Panc1 (cell line): Measurements from ENCODE around the gene SV2C. TPM values are rescaled to one million over a fixed set of nuclear protein-coding genes. Genes with fewer than 3 reads are reported as not detected.

Source experiments
- ATAC-seq: fragments of 200-7000 bp; cut with Tn5 transposase; 2 replicates; pipeline ENCODE4 v1.9.1; 2020; ENCODE audit warnings: mild to moderate bottlenecking, moderate library complexity
- BruUV-seq: library from RNA; stranded (reverse); fragments of 400-500 nt; replicated peaks from 2 replicates; lab custom pipeline; 2021; lab: Mats Ljungman, UMichigan
- CTCF ChIA-PET: fragments of 300-600 bp; sonication (Branson Sonifier 250); formaldehyde crosslinking; loops from one replicate; lab custom pipeline; 2022; ENCODE audit warnings: antibody characterized with exemption; lab: Charles Lee
- POLR2A ChIA-PET: fragments of 300-600 bp; sonication (Branson Sonifier 250); formaldehyde crosslinking; loops from one replicate; lab custom pipeline; 2022; ENCODE audit warnings: antibody characterized with exemption; lab: Charles Lee
- DNase-seq: peaks from one replicate; pipeline ENCODE4 v3.0.0-alpha.2; 2010; ENCODE audit warnings: low read depth, low spot score
- H3K27ac ChIP-seq: 2 replicates; pipeline ENCODE4 v1.5.1; 2011; ENCODE audit warnings: mild to moderate bottlenecking, low read length, inconsistent platforms
- H3K27me3 ChIP-seq: fragments of 200-500 bp; sonication (Bioruptor generic); 2 replicates; pipeline ENCODE4 v1.6.0; 2014; ENCODE audit warnings: low read length, inconsistent platforms; ENCODE audit not compliant: control insufficient read depth, insufficient read depth
- H3K36me3 ChIP-seq: fragments of 200-500 bp; sonication (Bioruptor generic); 2 replicates; pipeline ENCODE4 v1.5.1; 2014; ENCODE audit warnings: inconsistent platforms, mild to moderate bottlenecking, low read length, moderate library complexity; ENCODE audit not compliant: control insufficient read depth, insufficient read depth
- H3K4me1 ChIP-seq: 2 replicates; pipeline ENCODE4 v1.5.1; 2011; ENCODE audit warnings: inconsistent platforms, mild to moderate bottlenecking, low read length, moderate library complexity; ENCODE audit not compliant: control insufficient read depth, insufficient read depth
- H3K4me3 ChIP-seq, 2 experiments: 2 replicates each; pipeline ENCODE4 v1.5.1; 2011 to 2012; ENCODE audit warnings: low read depth in 2 of 2, low read length in 2 of 2, mild to moderate bottlenecking in 2 of 2, inconsistent platforms in 1 of 2, moderate library complexity in 1 of 2
- H3K9me3 ChIP-seq: fragments of 200-500 bp; sonication (Bioruptor generic); 2 replicates; pipeline ENCODE4 v1.5.1; 2014; ENCODE audit warnings: low read depth, mild to moderate bottlenecking, inconsistent platforms, low read length, moderate library complexity; ENCODE audit not compliant: control insufficient read depth, insufficient read depth
- POLR2AphosphoS5 ChIP-seq: IDR thresholded peaks from 2 replicates; pipeline ENCODE4 v1.6.1; 2012; ENCODE audit warnings: mild to moderate bottlenecking, low read depth, low read length, moderate library complexity
- REST ChIP-seq, 2 experiments: IDR thresholded peaks; 2 replicates each; pipeline ENCODE4 v1.6.1; 2011 to 2012; ENCODE audit warnings: low read depth in 2 of 2, control low read depth in 1 of 2, low read length in 1 of 2, mild to moderate bottlenecking in 1 of 2, moderate library complexity in 1 of 2; ENCODE audit not compliant: insufficient read depth in 1 of 2
- SIN3A ChIP-seq: IDR thresholded peaks from 2 replicates; pipeline ENCODE4 v1.6.1; 2012; ENCODE audit warnings: low read depth, mild to moderate bottlenecking, low read length, moderate library complexity, borderline replicate concordance; ENCODE audit not compliant: insufficient read depth
- TCF7L2 ChIP-seq: IDR thresholded peaks from 2 replicates; pipeline ENCODE4 v1.6.1; 2011; ENCODE audit warnings: mild to moderate bottlenecking, low read depth, low read length, inconsistent platforms
- in situ Hi-C: cut with HindIII; loops from 2 replicates; pipeline ENCODE4 v1.10.0; 2016; ENCODE audit warnings: low sequenced_read_pairs, low pct_unique_long_range_greater_than_20kb
- intact Hi-C: fragments of 100-400 bp; cut with micrococcal nuclease; formaldehyde crosslinking; loops from one replicate; pipeline ENCODE4 v1.10.0; 2022; ENCODE audit not compliant: unreplicated experiment
- total RNA-seq: library from RNA; stranded (reverse); gene quantifications from one replicate; pipeline ENCODE4 v1.2.1, GENCODE V29; 2021; ENCODE audit not compliant: unreplicated experiment
- TF ChIP-seq, protein P1 (sequence below): fragments of 450-650 bp; IDR thresholded peaks from 2 replicates; pipeline ENCODE4 v1.5.1; 2017; ENCODE audit warnings: mild to moderate bottlenecking

Gene SV2C
- total RNA-seq, 1 experiment from 2014 or later: not detected

DNA sequence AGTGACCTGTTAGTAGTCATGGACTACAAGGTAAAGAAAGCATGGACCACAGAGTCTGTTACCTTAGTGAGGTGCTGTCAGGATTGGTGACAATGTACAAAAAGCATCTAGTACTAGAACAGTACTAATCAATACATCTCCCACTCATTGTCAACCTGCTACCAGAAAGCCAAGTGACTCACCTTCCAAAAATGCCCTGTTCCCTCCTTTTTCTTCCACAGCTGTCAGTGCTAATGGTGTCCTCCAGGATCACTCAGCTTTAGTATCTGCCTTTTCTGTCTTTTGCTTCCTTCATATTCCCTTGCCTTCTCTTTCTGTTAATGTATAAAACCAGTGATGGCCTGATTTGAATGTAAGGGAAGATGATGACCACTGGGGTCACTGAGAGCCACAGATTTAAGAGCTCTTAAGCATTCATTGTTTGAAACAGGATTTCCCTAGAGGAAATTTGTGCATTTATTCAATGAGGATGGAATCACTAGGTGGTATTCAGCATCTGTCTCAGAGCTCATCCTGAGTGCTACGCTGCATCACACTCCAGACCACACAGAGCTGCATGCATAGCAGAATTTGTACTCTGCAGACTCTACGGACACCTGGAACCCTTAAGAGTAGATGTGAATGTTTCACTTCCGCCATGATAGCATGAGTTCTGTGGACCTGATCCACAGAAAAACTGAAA, 71.0 kb downstream of the SV2C start:
- POLR2A ChIA-PET: no interaction called here
- CTCF ChIA-PET: no interaction called here
- Histone ChIP-seq H3K27ac (no peak overlapping the region), H3K4me3 (no peak overlapping the region), H3K4me1 (no peaks in the 10 kb centered on the region), H3K27me3 (peaks cover 3% of the 10 kb centered on the region; the same call in 1 of the 2 replicates), H3K36me3 (no peaks in the 10 kb centered on the region), H3K9me3 (no peaks in the 10 kb centered on the region)
- no TSS peak for BruUV-seq
- in situ Hi-C loops: no loop called here
- no peak for DNase-seq
- no peak for TF ChIP-seq TCF7L2
- TF ChIP-seq SIN3A: no peak
- TF ChIP-seq, protein P1, sequence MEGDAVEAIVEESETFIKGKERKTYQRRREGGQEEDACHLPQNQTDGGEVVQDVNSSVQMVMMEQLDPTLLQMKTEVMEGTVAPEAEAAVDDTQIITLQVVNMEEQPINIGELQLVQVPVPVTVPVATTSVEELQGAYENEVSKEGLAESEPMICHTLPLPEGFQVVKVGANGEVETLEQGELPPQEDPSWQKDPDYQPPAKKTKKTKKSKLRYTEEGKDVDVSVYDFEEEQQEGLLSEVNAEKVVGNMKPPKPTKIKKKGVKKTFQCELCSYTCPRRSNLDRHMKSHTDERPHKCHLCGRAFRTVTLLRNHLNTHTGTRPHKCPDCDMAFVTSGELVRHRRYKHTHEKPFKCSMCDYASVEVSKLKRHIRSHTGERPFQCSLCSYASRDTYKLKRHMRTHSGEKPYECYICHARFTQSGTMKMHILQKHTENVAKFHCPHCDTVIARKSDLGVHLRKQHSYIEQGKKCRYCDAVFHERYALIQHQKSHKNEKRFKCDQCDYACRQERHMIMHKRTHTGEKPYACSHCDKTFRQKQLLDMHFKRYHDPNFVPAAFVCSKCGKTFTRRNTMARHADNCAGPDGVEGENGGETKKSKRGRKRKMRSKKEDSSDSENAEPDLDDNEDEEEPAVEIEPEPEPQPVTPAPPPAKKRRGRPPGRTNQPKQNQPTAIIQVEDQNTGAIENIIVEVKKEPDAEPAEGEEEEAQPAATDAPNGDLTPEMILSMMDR: no peak
- no peak for TF ChIP-seq POLR2AphosphoS5
- no peak for TF ChIP-seq REST (IDR thresholded peaks at IDR 0.05; ENCODE audit: insufficient read depth in 1 of 2, low read depth in 2 of 2, low read length in 1 of 2)
- no peak for ATAC-seq
- intact Hi-C loops: no loop called here

GRCh38 chr5:76155536-76155935, 72.4 kb downstream of the SV2C start:
- TF ChIP-seq TCF7L2 (no peak), POLR2AphosphoS5 (no peak), SIN3A (no peak), REST (IDR thresholded peaks at IDR 0.05; ENCODE audit: insufficient read depth in 1 of 2, low read depth in 2 of 2, low read length in 1 of 2) (no peak)
- TF ChIP-seq, protein P1: no peak
- Histone ChIP-seq H3K9me3 (no peaks in the 10 kb centered on the region), H3K27me3 (peaks cover 3% of the 10 kb centered on the region; the same call in 1 of the 2 replicates), H3K36me3 (no peaks in the 10 kb centered on the region), H3K4me1 (no peaks in the 10 kb centered on the region), H3K27ac (no peak overlapping the region), H3K4me3 (no peak overlapping the region)
- intact Hi-C loops (no loop called here), in situ Hi-C loops (no loop called here)
- no peak for ATAC-seq
- ChIA-PET CTCF (no interaction called here), POLR2A (no interaction called here)
- DNase-seq: no peak
- no TSS peak for BruUV-seq
